ENCODE results near the gene RAB7B.

DNA sequence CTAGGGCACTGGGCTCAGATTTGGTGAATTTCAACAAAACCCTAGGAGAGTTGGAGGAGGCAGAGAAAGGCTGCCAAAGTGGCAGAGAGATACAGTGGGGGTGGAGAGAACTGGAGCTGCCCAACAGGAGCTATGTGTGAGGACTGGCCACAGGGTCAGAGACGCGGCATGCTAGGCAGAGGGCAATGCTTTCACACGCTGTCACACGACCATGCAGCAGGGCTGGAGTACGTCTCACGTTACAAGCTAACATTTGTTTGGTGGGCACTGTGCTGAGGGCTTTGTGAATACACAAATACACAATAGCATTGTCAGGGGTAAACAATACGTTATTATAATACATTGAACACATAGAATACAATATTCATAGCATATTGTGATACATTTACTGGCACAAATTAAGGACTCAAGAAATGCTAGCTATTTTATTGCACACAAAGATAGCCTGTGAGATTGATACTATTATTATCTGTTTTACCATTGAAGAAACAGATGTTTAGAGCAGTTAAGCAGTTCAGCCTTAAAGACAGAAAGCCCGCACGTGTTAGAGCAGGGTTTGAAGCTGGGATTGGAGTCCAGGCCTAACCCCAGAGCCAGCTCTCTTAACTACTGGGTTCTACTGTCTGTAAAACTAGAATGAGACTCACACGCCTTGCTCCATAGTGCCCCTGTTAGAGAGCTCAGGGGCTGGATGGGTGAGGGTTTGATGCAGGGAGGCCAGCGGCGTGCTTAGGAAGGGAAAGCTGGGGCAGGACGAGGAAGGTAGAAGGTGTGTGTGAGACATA lies 4.5 kb downstream of the RAB7B start:
- TF ChIP-seq, protein P1, sequence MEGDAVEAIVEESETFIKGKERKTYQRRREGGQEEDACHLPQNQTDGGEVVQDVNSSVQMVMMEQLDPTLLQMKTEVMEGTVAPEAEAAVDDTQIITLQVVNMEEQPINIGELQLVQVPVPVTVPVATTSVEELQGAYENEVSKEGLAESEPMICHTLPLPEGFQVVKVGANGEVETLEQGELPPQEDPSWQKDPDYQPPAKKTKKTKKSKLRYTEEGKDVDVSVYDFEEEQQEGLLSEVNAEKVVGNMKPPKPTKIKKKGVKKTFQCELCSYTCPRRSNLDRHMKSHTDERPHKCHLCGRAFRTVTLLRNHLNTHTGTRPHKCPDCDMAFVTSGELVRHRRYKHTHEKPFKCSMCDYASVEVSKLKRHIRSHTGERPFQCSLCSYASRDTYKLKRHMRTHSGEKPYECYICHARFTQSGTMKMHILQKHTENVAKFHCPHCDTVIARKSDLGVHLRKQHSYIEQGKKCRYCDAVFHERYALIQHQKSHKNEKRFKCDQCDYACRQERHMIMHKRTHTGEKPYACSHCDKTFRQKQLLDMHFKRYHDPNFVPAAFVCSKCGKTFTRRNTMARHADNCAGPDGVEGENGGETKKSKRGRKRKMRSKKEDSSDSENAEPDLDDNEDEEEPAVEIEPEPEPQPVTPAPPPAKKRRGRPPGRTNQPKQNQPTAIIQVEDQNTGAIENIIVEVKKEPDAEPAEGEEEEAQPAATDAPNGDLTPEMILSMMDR (IDR thresholded peaks at IDR 0.05) = no peak
- no peak for TF ChIP-seq POLR2A (IDR thresholded peaks at IDR 0.05)
